OCI-LY1 (cell line): ENCODE results near the gene MBD6.

Experiments
- H2AFZ ChIP-seq: fragments of 200-600 bp; sonication (generic), shearing (Covaris generic); 2 replicates; pipeline ENCODE4 v1.6.0; 2014; ENCODE audit warnings: antibody characterized with exemption, mild to moderate bottlenecking, low read length
- H3F3A ChIP-seq: fragments of 200-600 bp; sonication (generic), shearing (Covaris generic); 2 replicates; pipeline ENCODE4 v1.6.0; 2014; ENCODE audit warnings: mild to moderate bottlenecking, antibody characterized with exemption, low read length, moderate library complexity; ENCODE audit not compliant: insufficient read depth
- H3K27ac ChIP-seq: fragments of 200-600 bp; sonication (generic); 2 replicates; pipeline ENCODE4 v1.5.1; 2014; ENCODE audit warnings: low read length, mixed run types, mild to moderate bottlenecking, low read depth; ENCODE audit not compliant: poor library complexity, severe bottlenecking
- H3K27me3 ChIP-seq: fragments of 200-600 bp; sonication (generic); 2 replicates; pipeline ENCODE4 v1.6.0; 2014; ENCODE audit warnings: antibody characterized with exemption, mild to moderate bottlenecking, low read length, moderate library complexity; ENCODE audit not compliant: insufficient read depth
- H3K36me3 ChIP-seq: fragments of 200-600 bp; sonication (generic); 2 replicates; pipeline ENCODE4 v1.6.1; 2014; ENCODE audit warnings: mild to moderate bottlenecking, antibody characterized with exemption, low read length, moderate library complexity, mixed read lengths; ENCODE audit not compliant: insufficient read depth
- H3K4me1 ChIP-seq: fragments of 200-600 bp; sonication (generic); 2 replicates; pipeline ENCODE4 v1.5.1; 2014; ENCODE audit warnings: mild to moderate bottlenecking, low read length, moderate library complexity; ENCODE audit not compliant: insufficient read depth, severe bottlenecking
- H3K4me2 ChIP-seq: fragments of 200-600 bp; sonication (generic), shearing (Covaris generic); 2 replicates; pipeline ENCODE4 v1.6.1; 2014; ENCODE audit warnings: low read length
- H3K4me3 ChIP-seq: fragments of 200-600 bp; sonication (generic); 2 replicates; pipeline ENCODE4 v1.5.1; 2014; ENCODE audit warnings: low read length, low read depth, mild to moderate bottlenecking, mixed read lengths; ENCODE audit not compliant: poor library complexity, severe bottlenecking
- H3K79me2 ChIP-seq: fragments of 200-600 bp; shearing (Covaris generic); 2 replicates; pipeline ENCODE4 v1.6.1; 2016; ENCODE audit warnings: mixed run types, low read length, mixed read lengths; ENCODE audit not compliant: insufficient read depth
- H3K9ac ChIP-seq: fragments of 200-600 bp; sonication (generic), shearing (Covaris generic); 2 replicates; pipeline ENCODE4 v1.6.1; 2014; ENCODE audit warnings: mild to moderate bottlenecking, low read length, mixed read lengths
- H3K9me2 ChIP-seq: fragments of 200-600 bp; sonication (generic), shearing (Covaris generic); 2 replicates; pipeline ENCODE4 v1.6.1; 2014; ENCODE audit warnings: low read depth, mild to moderate bottlenecking, low read length, mixed read lengths
- H3K9me3 ChIP-seq: fragments of 200-600 bp; shearing (Covaris generic); 2 replicates; pipeline ENCODE4 v1.6.1; 2014; ENCODE audit warnings: low read length, mixed read lengths
- H4K20me1 ChIP-seq: fragments of 200-600 bp; sonication (generic), shearing (Covaris generic); 2 replicates; pipeline ENCODE4 v1.6.0; 2016; ENCODE audit warnings: mild to moderate bottlenecking, low read length; ENCODE audit not compliant: insufficient read depth
- CTCF ChIP-seq: fragments of 200-600 bp; sonication (generic), shearing (Covaris generic); IDR thresholded peaks from 2 replicates; pipeline ENCODE4 v1.5.1; 2017; ENCODE audit warnings: mild to moderate bottlenecking, antibody characterized with exemption, low read length, moderate library complexity, mixed read lengths
- EZH2 ChIP-seq: fragments of 200-600 bp; sonication (generic), shearing (Covaris generic); IDR thresholded peaks from 2 replicates; pipeline ENCODE4 v1.8.0; 2017; ENCODE audit warnings: borderline replicate concordance, mixed run types, mild to moderate bottlenecking, antibody characterized with exemption, low read length, moderate library complexity, mixed read lengths

The MBD6 gene

GRCh38 chr12:57515408-57515933, 7.2 kb upstream of the MBD6 start:
- H2AFZ ChIP-seq, result no peak overlapping the region
- H3K36me3 ChIP-seq, result peaks cover 85% of the 10 kb centered on the region
- no peak overlapping the region for H3K4me2 ChIP-seq
- peaks cover 11% of the 10 kb centered on the region for H3K79me2 ChIP-seq
- no peak overlapping the region for H3K9ac ChIP-seq
- no peak overlapping the region for H3K27ac ChIP-seq
- H3K27me3 ChIP-seq, result no peaks in the 10 kb centered on the region
- H3K9me2 ChIP-seq, result no peaks in the 10 kb centered on the region
- TF ChIP-seq CTCF (no peak), EZH2 (no peak)
- 0 out of 2 replicates have a peak, but pooled peaks cover 3% of the 10 kb centered on the region for H3F3A ChIP-seq
- peaks cover 16% of the 10 kb centered on the region for H3K4me1 ChIP-seq
- H3K9me3 ChIP-seq, result no peaks in the 10 kb centered on the region
- H4K20me1 ChIP-seq, result no peaks in the 10 kb centered on the region
- H3K4me3 ChIP-seq, result no peak overlapping the region

- no peak overlapping the region for H3K9ac ChIP-seq
Measured at GRCh38 chr12:57515934-57516541, 6.6 kb upstream of the MBD6 start.

GRCh38 chr12:57516617-57517153, 5.9 kb upstream of the MBD6 start:
- Histone ChIP-seq H3K9me3 (no peaks in the 10 kb centered on the region), H3K79me2 (peaks cover 11% of the 10 kb centered on the region), H3K9ac (no peak overlapping the region), H2AFZ (no peak overlapping the region), H3K36me3 (peaks cover 76% of the 10 kb centered on the region), H3K27me3 (no peaks in the 10 kb centered on the region), H3K4me3 (no peak overlapping the region), H4K20me1 (no peaks in the 10 kb centered on the region), H3K4me1 (peaks cover 26% of the 10 kb centered on the region), H3K27ac (no peak overlapping the region), H3K9me2 (no peaks in the 10 kb centered on the region), H3K4me2 (no peak overlapping the region), H3F3A (0 out of 2 replicates have a peak, but pooled peaks cover 4% of the 10 kb centered on the region)
- no peak for TF ChIP-seq EZH2
- no peak for TF ChIP-seq CTCF

More at GRCh38 chr12:57515934-57516541, 6.6 kb upstream of the MBD6 start:
- Histone ChIP-seq H3K27ac (no peak overlapping the region), H3K4me3 (no peak overlapping the region), H3K4me1 (peaks cover 20% of the 10 kb centered on the region), H3K79me2 (peaks cover 11% of the 10 kb centered on the region), H3K4me2 (no peak overlapping the region), H3K36me3 (peaks cover 82% of the 10 kb centered on the region), H4K20me1 (no peaks in the 10 kb centered on the region), H2AFZ (no peak overlapping the region), H3K27me3 (no peaks in the 10 kb centered on the region), H3K9me2 (no peaks in the 10 kb centered on the region), H3K9me3 (no peaks in the 10 kb centered on the region), H3F3A (0 out of 2 replicates have a peak, but pooled peaks cover 3% of the 10 kb centered on the region)
- TF ChIP-seq EZH2 (no peak), CTCF (no peak)
